A549 (cell line): ENCODE measurements around the gene SOX13. TPM values are rescaled to one million over a fixed set of nuclear protein-coding genes. Genes with fewer than 3 reads are reported as not detected.

Experiments
- ATAC-seq, 2 experiments: fragments of 200-7000 bp in 1 of 2; fragments of >200 bp in 1 of 2; cut with Nextera tagmentation in 1 of 2; cut with Tn5 transposase in 1 of 2; 3 replicates each; pipeline versions ENCODE4 v1.8.0 to v1.9.1; 2018 to 2020; ENCODE audit warnings: mild to moderate bottlenecking in 1 of 2, moderate library complexity in 1 of 2
- CTCF ChIA-PET: fragments of 300-600 bp; sonication (Branson Sonifier 250); formaldehyde crosslinking; extraction: SDS; loops from one replicate; lab custom pipeline; 2021; ENCODE audit warnings: antibody characterized with exemption, inconsistent platforms; lab: Yijun Ruan, JAX
- POLR2A ChIA-PET: fragments of 350-600 bp; formaldehyde crosslinking; extraction: SDS; loops from one replicate; lab custom pipeline; 2021; ENCODE audit warnings: antibody characterized with exemption, inconsistent platforms; lab: Yijun Ruan, JAX
- DNase-seq, 2 experiments: peaks; one replicate each; pipeline versions ENCODE4 v3.0.0 to v3.0.0-alpha.2; 2011 to 2016; ENCODE audit warnings: low read depth in 1 of 2, low spot score in 1 of 2
- FAIRE-seq: peaks from 2 replicates; lab custom pipeline; 2011; peaks lifted over from hg19 to GRCh38; lab: Jason Lieb, UNC
- H3K27ac ChIP-seq, 2 experiments: fragments of >200 bp; sonication (Bioruptor Twin); formaldehyde crosslinking; 3 replicates each; pipeline ENCODE4 v1.5.1; 2016 to 2017
- H3K4me1 ChIP-seq: fragments of >200 bp; sonication (Bioruptor Twin); formaldehyde crosslinking; 3 replicates; pipeline ENCODE4 v1.6.1; 2016
- H3K4me2 ChIP-seq: fragments of >200 bp; sonication (Bioruptor Twin); formaldehyde crosslinking; 3 replicates; pipeline ENCODE4 v1.6.1; 2016
- H3K4me3 ChIP-seq: fragments of >200 bp; sonication (Bioruptor Twin); formaldehyde crosslinking; 3 replicates; pipeline ENCODE4 v1.5.1; 2016
- H3K9me3 ChIP-seq: fragments of >200 bp; sonication (Bioruptor Twin); formaldehyde crosslinking; 3 replicates; pipeline ENCODE4 v1.6.1; 2016
- ATOH8 ChIP-seq: fragments of 250-450 bp; sonication (Bioruptor Pico); IDR thresholded peaks from 2 replicates; pipeline ENCODE4 v1.5.0; 2020; ENCODE audit warnings: low read depth, mild to moderate bottlenecking, moderate library complexity
- CBX2 ChIP-seq: fragments of 200-600 bp; sonication (generic); IDR thresholded peaks from 2 replicates; pipeline ENCODE4 v1.6.1; 2016; ENCODE audit warnings: low read depth, mild to moderate bottlenecking, borderline replicate concordance
- CEBPB ChIP-seq, 2 experiments: fragments of >200 bp in 1 of 2; sonication (Bioruptor Twin) in 1 of 2; formaldehyde crosslinking in 1 of 2; IDR thresholded peaks; 2 replicates each; pipeline ENCODE4 v1.6.1; 2012 to 2016
- CHD2 ChIP-seq: fragments of 150-350 bp; IDR thresholded peaks from 2 replicates; pipeline ENCODE4 v1.6.1; 2014; ENCODE audit warnings: low read length; ENCODE audit not compliant: partially characterized antibody
- CHD4 ChIP-seq: fragments of 200-600 bp; sonication (generic); IDR thresholded peaks from 2 replicates; pipeline ENCODE4 v1.6.1; 2016; ENCODE audit warnings: antibody characterized with exemption, mild to moderate bottlenecking, borderline replicate concordance
- CTCF ChIP-seq: fragments of >200 bp; sonication (Bioruptor Twin); formaldehyde crosslinking; IDR thresholded peaks from 3 replicates; pipeline ENCODE4 v1.5.1; 2016
- ELK1 ChIP-seq: fragments of 150-350 bp; IDR thresholded peaks from 2 replicates; pipeline ENCODE4 v1.6.1; 2014; ENCODE audit warnings: low read depth, mild to moderate bottlenecking, low read length
- EP300 ChIP-seq, 2 experiments: fragments of >200 bp; sonication (Bioruptor Twin); formaldehyde crosslinking; IDR thresholded peaks; 2 replicates in 1 of 2; 3 replicates in 1 of 2; pipeline ENCODE4 v1.6.1; 2016 to 2017
- GATA3 ChIP-seq: IDR thresholded peaks from 2 replicates; pipeline ENCODE4 v1.6.1; 2012; ENCODE audit warnings: borderline replicate concordance
- HEYL ChIP-seq: fragments of 250-450 bp; sonication (Bioruptor Pico); IDR thresholded peaks from 2 replicates; pipeline ENCODE4 v1.8.0; 2021; ENCODE audit warnings: mild to moderate bottlenecking, moderate library complexity
- HOXA7 ChIP-seq: fragments of 250-450 bp; sonication (Bioruptor Pico); IDR thresholded peaks from 2 replicates; pipeline ENCODE4 v1.5.0; 2020; ENCODE audit warnings: mild to moderate bottlenecking, moderate library complexity
- JUNB ChIP-seq: fragments of >200 bp; sonication (Bioruptor Twin); formaldehyde crosslinking; IDR thresholded peaks from 2 replicates; pipeline ENCODE4 v1.6.1; 2016
- MAX ChIP-seq: IDR thresholded peaks from 2 replicates; pipeline ENCODE4 v1.6.1; 2012
- MYC ChIP-seq: IDR thresholded peaks from 2 replicates; pipeline ENCODE4 v1.6.1; 2012; ENCODE audit warnings: mild to moderate bottlenecking, inconsistent platforms, low read length, improper control_type of control experiment, borderline replicate concordance
- RAD21 ChIP-seq, 2 experiments: fragments of >200 bp in 1 of 2; sonication (Bioruptor Twin) in 1 of 2; formaldehyde crosslinking in 1 of 2; IDR thresholded peaks in 1 of 2; conservative IDR thresholded peaks in 1 of 2; 2 replicates in 1 of 2; 3 replicates in 1 of 2; pipeline ENCODE4 v1.6.1; 2012 to 2018; ENCODE audit warnings: inconsistent platforms in 1 of 2
- RARB ChIP-seq: fragments of 250-450 bp; sonication (Bioruptor Pico); IDR thresholded peaks from 2 replicates; pipeline ENCODE4 v1.8.0; 2021; ENCODE audit warnings: mild to moderate bottlenecking, moderate library complexity
- REST ChIP-seq: fragments of 200-600 bp; sonication (generic); IDR thresholded peaks from 2 replicates; pipeline ENCODE4 v1.6.1; 2016; ENCODE audit warnings: antibody characterized with exemption, mild to moderate bottlenecking, moderate library complexity
- SMC3 ChIP-seq: fragments of >200 bp; sonication (Bioruptor Twin); formaldehyde crosslinking; IDR thresholded peaks from 3 replicates; pipeline ENCODE4 v1.6.1; 2018; ENCODE audit warnings: inconsistent platforms
- ZNF302 ChIP-seq: fragments of 250-450 bp; sonication (Bioruptor Pico); IDR thresholded peaks from 2 replicates; pipeline ENCODE4 v1.9.0; 2021; ENCODE audit warnings: inconsistent platforms, mild to moderate bottlenecking, moderate library complexity
- ZSCAN20 ChIP-seq: fragments of 250-450 bp; sonication (Bioruptor Pico); IDR thresholded peaks from 2 replicates; pipeline ENCODE4 v1.8.0; 2022; ENCODE audit warnings: mild to moderate bottlenecking, moderate library complexity
- WGBS: methylation state at CpG from one replicate; pipeline ENCODE4 v1.1.6; 2017; ENCODE audit errors: missing lambda C conversion rate; 5-methylcytosine and 5-hydroxymethylcytosine counted together
- polyA plus RNA-seq, 4 experiments: library from polyadenylated mRNA; depleted of rRNA in 3 of 4; stranded (reverse); fragments of >200 nt; fragmentation: RNase III in 1 of 4; extraction: RNeasy Plus Mini Kit Qiagen cat#74134 plus additional on column Dnase treatment in 1 of 4; gene quantifications; 2 replicates in 3 of 4; 3 replicates in 1 of 4; pipeline ENCODE4 v1.2.3, GENCODE V29; 2011 to 2017

SOX13 gene
- polyA plus RNA-seq, 2 of the 4 experiments (the other 2 are of a cell fraction) = 6.8 to 9.8 TPM

- Histone ChIP-seq H3K27ac (no peak overlapping the region), H3K9me3 (no peaks in the 10 kb centered on the region), H3K4me1 (peaks cover 7% of the 10 kb centered on the region), H3K4me3 (no peak overlapping the region), H3K4me2 (no peak overlapping the region)
- ATAC-seq (peak in 1 of 2 experiments; percentile 62; a peak in 3 of 6 replicates), DNase-seq (no peak), FAIRE-seq (no peak)
- ChIA-PET POLR2A (no interaction called here), CTCF (interaction anchor here (1.3 to 32.2 kb wide), 2 partner anchors 39 to 257 kb away, joined by 4 to 757 read pairs; partner anchors contain the start of gene SNRPE)
- 73% methylated on average over 8 of the region's 9 CpGs for WGBS
- TF ChIP-seq REST (no peak), GATA3 (no peak), CTCF (peak; percentile 27; the same call in 2 of the 3 replicates), EP300 (IDR thresholded peaks at IDR 0.05) (no peak), SMC3 (peak; percentile 26; the same call in 1 of the 3 replicates), HOXA7 (CRISPR knock-in tag) (no peak), RAD21 (conservative IDR thresholded peaks at IDR 0.05 in 1 of 2, IDR thresholded peaks at IDR 0.05 in 1 of 2) (peak in 1 of 2 experiments; percentile 50; a peak in 3 of 5 replicates), MYC (no peak)
Measured at GRCh38 chr1:204123376-204123775, 50.5 kb downstream of the SOX13 start.

- CTCF ChIA-PET = interaction anchor here (1.0 to 32.2 kb wide), 6 partner anchors 12 to 258 kb away, joined by 3 to 757 read pairs (median 6); partner anchors contain the start of gene SNRPE
- no peak for FAIRE-seq
- no peak for ATAC-seq
- POLR2A ChIA-PET = interaction anchor here (1.1 kb wide), 1 partner anchor 259 kb away, joined by 3 read pairs; no protein-coding TSS in a partner anchor
- no peak overlapping the region for H3K27ac ChIP-seq
- DNase-seq = no peak
- no peak overlapping the region for H3K4me2 ChIP-seq
- H3K4me3 ChIP-seq = no peak overlapping the region
- H3K9me3 ChIP-seq = no peaks in the 10 kb centered on the region
- 94% methylated on average over 22 of the region's 22 CpGs for WGBS
- peaks cover 12% of the 10 kb centered on the region for H3K4me1 ChIP-seq
- TF ChIP-seq RARB (no peak), CBX2 (no peak), ELK1 (no peak), ZSCAN20 (CRISPR knock-in tag) (no peak), ATOH8 (no peak), MAX (no peak), JUNB (no peak), HEYL (CRISPR knock-in tag) (no peak), RAD21 (conservative IDR thresholded peaks at IDR 0.05 in 1 of 2, IDR thresholded peaks at IDR 0.05 in 1 of 2) (no peak), ZNF302 (CRISPR knock-in tag) (no peak), CEBPB (IDR thresholded peaks at IDR 0.05) (no peak), CTCF (no peak), CHD2 (no peak), REST (no peak), CHD4 (no peak)
Measured at GRCh38 chr1:204124639-204125038, 51.7 kb downstream of the SOX13 start.
